ENCODE measurements around the gene C1orf167.

GRCh38 chr1:11799099-11799498 lies 37.1 kb downstream of the C1orf167 start:
- TF ChIP-seq CTCF (IDR thresholded peaks at IDR 0.05; ENCODE audit: low read depth, low read length) (no peak), EZH2phosphoT487 (IDR thresholded peaks at IDR 0.05; ENCODE audit: low read depth) (no peak)

All from OCI-LY3 (cell line).